ENCODE results near the gene IRGC.
A peak's percentile ranks its signal among the peaks of the same experiment; 100 is the strongest.

IRGC gene

GRCh38 chr19:43749152-43749551 lies 33.3 kb downstream of the IRGC start:
- no peaks in the 10 kb centered on the region for H3K27me3 ChIP-seq
- H3K4me3 ChIP-seq, result no peak overlapping the region
- H3K27ac ChIP-seq, result peak overlapping the region in 4 of 11 experiments; percentile 2 to 26 (median 14); a peak in 3 of 22 replicates
- H3K4me1 ChIP-seq, result peaks cover 33 to 96% (median 61%) of the 10 kb centered on the region in 10 experiments
- H3K36me3 ChIP-seq, result peaks cover 66 to 86% (median 82%) of the 10 kb centered on the region in 11 experiments
- H3K4me2 ChIP-seq, result peak overlapping the region in 5 of 11 experiments; percentile 48 to 70 (median 61); a peak in 7 of 22 replicates
- H3K9ac ChIP-seq, result peak overlapping the region in 3 of 11 experiments; percentile 14 to 39 (median 35); a peak in 4 of 22 replicates
- H4K20me1 ChIP-seq, result peaks cover 0 to 46% (median 5%) of the 10 kb centered on the region in 11 experiments; a peak in 5 of 22 replicates
- H3K9me3 ChIP-seq (replicated peaks in 1 of 11), result no peaks in the 10 kb centered on the region
- TF ChIP-seq Cebpa-rat (IDR thresholded peaks at IDR 0.05), result no peak

GRCh38 chr19:43749898-43750297 lies 34.0 kb downstream of the IRGC start:
- H3K27ac ChIP-seq, result peak overlapping the region in 3 of 11 experiments; percentile 2 to 20 (median 14); a peak in 4 of 22 replicates
- peak overlapping the region in 2 of 11 experiments; percentile 48 to 70; a peak in 5 of 22 replicates for H3K4me2 ChIP-seq
- no peaks in the 10 kb centered on the region for H3K27me3 ChIP-seq
- H3K4me1 ChIP-seq, result peaks cover 33 to 88% (median 54%) of the 10 kb centered on the region in 10 experiments
- H3K36me3 ChIP-seq, result peaks cover 66 to 79% (median 74%) of the 10 kb centered on the region in 11 experiments
- peaks cover 0 to 46% (median 5%) of the 10 kb centered on the region in 11 experiments; a peak in 5 of 22 replicates for H4K20me1 ChIP-seq
- H3K9me3 ChIP-seq (replicated peaks in 1 of 11), result no peaks in the 10 kb centered on the region
- no peak for TF ChIP-seq Cebpa-rat (IDR thresholded peaks at IDR 0.05)
- no peak overlapping the region for H3K4me3 ChIP-seq
- peak overlapping the region in 5 of 11 experiments; percentile 6 to 39 (median 24); a peak in 3 of 22 replicates for H3K9ac ChIP-seq

DNA sequence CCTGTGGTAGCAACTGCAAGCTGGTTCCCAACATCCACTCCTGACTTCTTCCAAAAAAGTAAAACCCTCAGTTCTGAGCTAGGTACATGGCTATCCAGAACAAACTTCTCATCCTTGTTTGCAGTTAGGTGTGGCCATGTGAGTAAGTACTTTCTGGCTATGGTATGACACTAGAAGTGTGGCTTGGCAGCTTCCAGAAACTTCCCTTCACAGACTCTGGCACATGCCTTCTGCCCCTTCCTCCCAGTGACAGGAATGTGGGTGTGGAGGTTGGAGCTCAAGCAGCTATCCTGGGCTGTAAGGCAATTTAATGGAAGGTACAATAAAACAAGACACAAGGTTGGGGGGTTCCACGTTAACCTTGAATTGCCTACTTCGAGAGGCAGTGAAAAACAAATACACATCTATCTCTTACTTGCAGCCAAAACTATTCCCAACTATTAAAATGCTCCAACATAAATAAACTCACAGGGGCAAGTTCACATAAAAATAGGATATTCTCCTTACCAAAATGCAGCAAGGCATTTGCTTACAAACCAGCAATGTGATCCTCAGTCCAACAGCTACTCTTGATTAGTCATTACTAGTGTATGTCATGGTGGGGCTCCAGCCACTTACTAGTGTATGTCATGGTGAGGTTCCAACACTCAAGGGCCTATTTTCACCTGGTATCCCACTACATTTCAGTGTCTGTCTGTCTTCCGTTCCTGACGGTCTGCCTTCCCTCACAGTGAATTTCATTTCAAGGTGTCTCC lies 35.8 kb downstream of the IRGC start:
- Histone ChIP-seq H4K20me1 (peaks cover 0 to 46% (median 5%) of the 10 kb centered on the region in 11 experiments; a peak in 5 of 22 replicates), H3K4me1 (peaks cover 43 to 81% (median 59%) of the 10 kb centered on the region in 10 experiments), H3K9ac (no peak overlapping the region), H3K27me3 (no peaks in the 10 kb centered on the region), H3K9me3 (replicated peaks in 1 of 11) (no peaks in the 10 kb centered on the region), H3K27ac (peak overlapping the region in 2 of 11 experiments; percentile 94 to 98; a peak in 2 of 22 replicates), H3K36me3 (peaks cover 53 to 67% (median 60%) of the 10 kb centered on the region in 11 experiments), H3K4me3 (no peak overlapping the region), H3K4me2 (peak overlapping the region in 7 of 11 experiments; percentile 93 to 100 (median 96); a peak in 9 of 22 replicates)
- no peak for TF ChIP-seq Cebpa-rat (IDR thresholded peaks at IDR 0.05)

DNA sequence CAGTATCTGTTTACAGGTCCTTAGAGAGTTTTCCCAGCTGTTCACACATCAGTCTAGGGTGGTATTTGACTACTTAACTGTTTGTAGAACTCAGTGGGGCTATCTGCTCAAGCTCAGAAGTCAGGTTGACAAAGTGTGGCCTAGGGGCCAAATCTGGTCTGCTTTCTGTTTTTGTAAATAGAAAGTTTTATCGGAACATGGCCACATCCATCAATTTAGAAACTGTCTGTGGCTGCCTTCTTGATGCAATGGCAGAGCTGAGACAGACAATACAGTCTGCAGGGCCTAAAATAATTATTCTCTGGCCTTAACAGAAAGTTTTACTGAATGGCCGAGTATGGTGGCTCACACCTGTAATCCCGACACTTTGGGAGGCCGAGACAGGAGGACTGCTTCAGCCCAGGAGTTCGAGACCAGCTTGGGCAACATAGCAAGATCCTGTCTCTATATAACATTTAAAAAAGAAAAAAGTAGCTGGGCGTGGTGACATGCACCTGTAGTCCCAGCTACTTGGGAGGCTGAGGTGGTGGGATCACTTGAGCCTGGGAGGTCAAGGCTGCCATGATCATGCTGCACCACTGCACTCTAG lies 36.5 kb downstream of the IRGC start:
- Histone ChIP-seq H3K27ac (peak overlapping the region in 7 of 11 experiments; percentile 86 to 98 (median 97); a peak in 7 of 22 replicates), H3K27me3 (no peaks in the 10 kb centered on the region), H3K36me3 (peaks cover 46 to 60% (median 53%) of the 10 kb centered on the region in 11 experiments), H4K20me1 (peaks cover 0 to 46% (median 5%) of the 10 kb centered on the region in 11 experiments; a peak in 5 of 22 replicates), H3K4me2 (peak overlapping the region; percentile 92 to 100 (median 97); a peak in 20 of 22 replicates), H3K9me3 (replicated peaks in 1 of 11) (no peaks in the 10 kb centered on the region), H3K4me1 (peaks cover 44 to 81% (median 65%) of the 10 kb centered on the region in 10 experiments), H3K4me3 (peak overlapping the region in 2 of 10 experiments; percentile 77 to 81; a peak in 4 of 20 replicates), H3K9ac (peak overlapping the region in 8 of 11 experiments; percentile 93 to 99 (median 95); a peak in 10 of 22 replicates)
- TF ChIP-seq Cebpa-rat (IDR thresholded peaks at IDR 0.05), result no peak

DNA sequence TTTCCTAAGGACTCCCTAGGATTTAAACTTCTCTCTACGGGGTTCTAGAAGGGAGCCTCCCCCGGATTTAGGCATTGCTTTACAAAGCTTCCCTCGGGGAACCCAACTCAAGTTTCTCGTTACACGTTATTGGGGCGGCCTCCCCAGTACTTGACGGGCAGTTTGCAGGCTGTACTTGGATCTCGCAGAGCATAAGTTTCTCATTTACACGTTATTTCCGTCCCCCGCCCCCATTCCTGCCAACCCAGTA lies 38.3 kb downstream of the IRGC start:
- peak overlapping the region; percentile 86 to 99 (median 97) for H3K27ac ChIP-seq
- TF ChIP-seq Cebpa-rat (IDR thresholded peaks at IDR 0.05), result no peak
- no peaks in the 10 kb centered on the region for H3K27me3 ChIP-seq
- peak overlapping the region; percentile 93 to 99 (median 96) for H3K9ac ChIP-seq
- peak overlapping the region; percentile 92 to 100 (median 97) for H3K4me2 ChIP-seq
- H3K4me1 ChIP-seq, result peaks cover 47 to 81% (median 65%) of the 10 kb centered on the region in 10 experiments
- H3K36me3 ChIP-seq, result peaks cover 28 to 42% (median 35%) of the 10 kb centered on the region in 11 experiments
- H4K20me1 ChIP-seq, result peaks cover 0 to 42% (median 0%) of the 10 kb centered on the region in 11 experiments; a peak in 5 of 22 replicates
- H3K4me3 ChIP-seq, result peak overlapping the region; percentile 69 to 87 (median 80)
- H3K9me3 ChIP-seq (replicated peaks in 1 of 11), result no peaks in the 10 kb centered on the region

DNA sequence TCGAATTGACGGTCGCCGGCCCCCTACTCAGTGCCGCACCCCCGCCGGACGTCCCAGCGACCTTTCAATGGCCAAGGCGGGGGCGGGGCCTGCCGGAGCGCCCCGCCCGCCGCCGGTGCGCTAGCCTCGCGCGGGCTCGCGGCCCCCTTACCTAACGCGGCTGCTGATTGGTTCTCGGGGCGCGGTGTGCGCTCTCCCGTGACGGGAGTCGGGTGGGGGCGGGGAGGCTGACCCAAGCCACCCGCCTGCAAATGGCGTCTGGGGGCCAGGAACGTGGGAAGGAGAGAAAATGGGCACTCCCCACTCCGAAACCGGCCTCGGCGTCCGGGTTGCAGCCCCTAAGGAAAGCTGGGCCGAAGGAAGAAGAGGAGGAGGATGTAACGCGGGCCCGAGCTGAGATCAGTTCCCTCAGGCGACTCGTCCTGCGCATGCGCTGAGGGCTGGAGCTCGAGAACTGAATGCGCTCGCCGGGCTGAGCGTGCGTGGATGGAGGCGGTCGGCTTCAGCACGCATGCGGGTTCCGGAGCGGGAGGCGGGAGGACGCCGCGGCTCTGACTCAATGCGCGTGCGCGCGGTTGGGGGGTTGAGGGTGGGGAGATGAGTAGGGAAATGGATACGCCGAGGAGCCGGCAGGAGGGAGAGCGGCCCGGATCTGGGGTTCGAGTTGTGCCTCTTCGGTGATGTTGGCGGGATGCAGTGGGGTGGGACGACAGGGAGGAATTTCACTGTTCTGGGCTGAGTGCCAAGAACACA lies 38.8 kb downstream of the IRGC start, which contains the start of gene SMG9:
TSS of gene SMG9 (minus strand) at position 460 of the 753 bp plus-strand sequence. CDS start 4,221 bp downstream, outside the sequence.
- H3K4me1 ChIP-seq, result peaks cover 52 to 81% (median 67%) of the 10 kb centered on the region in 10 experiments
- peak within 1 kb of the TSS; percentile 93 to 99 (median 96) for H3K9ac ChIP-seq
- TF ChIP-seq Cebpa-rat (IDR thresholded peaks at IDR 0.05), result no peak
- peak within 1 kb of the TSS; percentile 69 to 87 (median 80) for H3K4me3 ChIP-seq
- H4K20me1 ChIP-seq, result peaks cover 0 to 37% (median 0%) of the 10 kb centered on the region in 11 experiments; a peak in 5 of 22 replicates
- peak within 1 kb of the TSS; percentile 92 to 100 (median 97) for H3K4me2 ChIP-seq
- H3K27me3 ChIP-seq, result no peaks in the 10 kb centered on the region
- peak within 1 kb of the TSS; percentile 86 to 99 (median 97) for H3K27ac ChIP-seq
- no peaks in the 10 kb centered on the region for H3K9me3 ChIP-seq (replicated peaks in 1 of 11)
- peaks cover 23 to 37% (median 30%) of the 10 kb centered on the region in 11 experiments for H3K36me3 ChIP-seq

GRCh38 chr19:43755256-43755801 lies 39.5 kb downstream of the IRGC start:
- peak overlapping the region; percentile 93 to 99 (median 96) for H3K9ac ChIP-seq
- H3K9me3 ChIP-seq (replicated peaks in 1 of 11), result no peaks in the 10 kb centered on the region
- H3K4me2 ChIP-seq, result peak overlapping the region; percentile 92 to 100 (median 97)
- peaks cover 16 to 30% (median 23%) of the 10 kb centered on the region in 11 experiments for H3K36me3 ChIP-seq
- H3K27me3 ChIP-seq, result no peaks in the 10 kb centered on the region
- no peak for TF ChIP-seq Cebpa-rat (IDR thresholded peaks at IDR 0.05)
- peak overlapping the region; percentile 86 to 99 (median 97); a peak in 21 of 22 replicates for H3K27ac ChIP-seq
- H3K4me3 ChIP-seq, result peak overlapping the region; percentile 69 to 87 (median 80)
- peaks cover 52 to 81% (median 69%) of the 10 kb centered on the region in 10 experiments for H3K4me1 ChIP-seq
- H4K20me1 ChIP-seq, result peaks cover 0 to 31% (median 0%) of the 10 kb centered on the region in 11 experiments; a peak in 4 of 22 replicates

DNA sequence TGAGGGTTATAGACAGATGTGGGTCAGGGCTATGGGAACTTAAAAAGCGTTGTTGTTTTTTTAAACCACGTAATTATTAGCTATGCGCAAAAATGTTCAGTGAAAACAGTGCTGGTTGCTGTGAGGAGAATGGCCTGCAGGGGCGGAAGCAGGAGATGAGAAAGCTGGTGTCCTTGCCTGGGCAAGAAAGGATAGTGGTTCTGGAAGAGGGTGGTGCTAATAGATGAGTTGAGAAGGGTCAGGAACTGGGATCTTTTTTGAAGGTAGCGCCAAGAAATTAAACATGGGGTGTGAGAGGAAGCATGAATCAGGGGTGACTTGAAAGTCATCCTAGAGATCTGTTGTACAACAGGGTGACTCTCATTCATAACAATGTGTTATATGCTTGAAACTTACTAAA lies 43.6 kb downstream of the IRGC start:
- Histone ChIP-seq H3K27me3 (no peaks in the 10 kb centered on the region), H4K20me1 (no peaks in the 10 kb centered on the region), H3K9ac (0 out of 22 replicates have a peak overlapping the region, but pooled peaks of 1 of the 11 experiments have one; percentile 17), H3K4me1 (peaks cover 50 to 89% (median 69%) of the 10 kb centered on the region in 10 experiments), H3K4me2 (peak overlapping the region in 9 of 11 experiments; percentile 27 to 99 (median 47); a peak in 14 of 22 replicates), H3K27ac (peak overlapping the region in 8 of 11 experiments; percentile 21 to 98 (median 52); a peak in 14 of 22 replicates), H3K36me3 (peaks cover 0 to 7% (median 0%) of the 10 kb centered on the region in 11 experiments; a peak in 3 of 22 replicates), H3K9me3 (replicated peaks in 1 of 11) (no peaks in the 10 kb centered on the region), H3K4me3 (no peak overlapping the region)
- no peak for TF ChIP-seq Cebpa-rat (IDR thresholded peaks at IDR 0.05)
